Right ventricle myocardium inferior (tissue), 1 donor: Measurements from ENCODE around the gene GNB5. TPM values are rescaled to one million over a fixed set of nuclear protein-coding genes. Genes with fewer than 3 reads are reported as not detected.

ENCODE experiments used
- ATAC-seq: fragments of 200-7000 bp; cut with Tn5 transposase; one replicate; pipeline ENCODE4 v1.9.1; 2020; ENCODE audit warnings: mild to moderate bottlenecking, moderate library complexity
- DNase-seq: peaks from one replicate; pipeline ENCODE4 v3.0.0; 2021; ENCODE audit errors: missing footprints
- intact Hi-C: fragments of 100-400 bp; cut with DNase I; formaldehyde crosslinking; loops from one replicate; pipeline ENCODE4 v1.11.0; 2022
- total RNA-seq: library from RNA; stranded (reverse); fragmentation: NEBNext Ultra II Directional; extraction: Animal tissue kit (Norgen Biotek cat#: 25700); gene quantifications from one replicate; pipeline ENCODE4 v1.2.1, GENCODE V29; 2021
- donor health status: DM: no; HTN: yes; CAD: no; lungs with severe emphysema.

Gene GNB5
- total RNA-seq, 1 donor from 2014 or later: 10.6 TPM

DNA sequence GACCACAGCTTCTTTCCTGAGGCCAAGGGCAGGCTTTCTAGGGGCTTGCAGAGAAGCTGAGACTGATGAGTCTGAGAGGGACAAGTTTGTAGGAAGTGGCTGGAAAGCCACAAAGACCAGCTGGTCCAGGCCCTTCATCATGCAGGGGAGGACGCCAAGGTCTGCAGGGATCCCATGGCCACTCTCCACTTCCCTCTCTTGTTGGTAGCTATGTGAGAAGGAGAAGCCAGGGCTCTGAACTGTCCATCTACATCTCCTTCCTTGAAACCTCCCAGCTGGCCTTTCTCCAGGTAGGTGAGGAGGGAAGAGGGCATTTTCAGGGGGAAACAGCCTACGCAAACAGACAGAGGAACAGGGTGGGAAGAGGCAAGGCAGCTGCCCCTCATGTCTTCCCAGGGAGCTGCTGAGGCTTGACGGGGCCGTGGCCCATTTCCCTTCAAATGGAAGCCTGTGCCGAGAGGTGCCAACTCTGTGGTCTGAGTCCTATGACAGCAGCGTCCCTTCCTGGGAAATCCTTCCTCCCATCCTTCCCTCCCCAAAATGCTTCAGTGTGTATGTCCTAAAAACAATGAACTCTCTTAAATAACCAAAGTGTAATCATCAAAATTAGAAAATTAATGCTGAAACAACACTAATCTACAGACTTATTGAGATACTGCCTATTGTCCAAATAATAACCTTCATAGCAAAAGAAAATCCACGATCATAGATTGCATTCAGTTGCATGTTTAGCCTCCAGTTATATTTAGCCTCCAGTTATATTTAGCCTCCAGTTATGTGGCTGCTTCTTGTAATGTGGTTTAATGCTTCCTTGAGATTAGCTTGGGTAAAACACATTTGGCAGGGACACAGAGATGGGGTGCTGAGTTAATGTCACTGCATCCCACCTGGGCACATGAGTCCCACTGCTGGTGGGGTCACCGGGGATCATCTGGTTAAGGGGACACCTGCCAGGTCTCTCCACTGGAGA, 36.0 kb downstream of the GNB5 start:
- intact Hi-C loops: no loop called here
- DNase-seq (no peak), ATAC-seq (no peak)

DNA sequence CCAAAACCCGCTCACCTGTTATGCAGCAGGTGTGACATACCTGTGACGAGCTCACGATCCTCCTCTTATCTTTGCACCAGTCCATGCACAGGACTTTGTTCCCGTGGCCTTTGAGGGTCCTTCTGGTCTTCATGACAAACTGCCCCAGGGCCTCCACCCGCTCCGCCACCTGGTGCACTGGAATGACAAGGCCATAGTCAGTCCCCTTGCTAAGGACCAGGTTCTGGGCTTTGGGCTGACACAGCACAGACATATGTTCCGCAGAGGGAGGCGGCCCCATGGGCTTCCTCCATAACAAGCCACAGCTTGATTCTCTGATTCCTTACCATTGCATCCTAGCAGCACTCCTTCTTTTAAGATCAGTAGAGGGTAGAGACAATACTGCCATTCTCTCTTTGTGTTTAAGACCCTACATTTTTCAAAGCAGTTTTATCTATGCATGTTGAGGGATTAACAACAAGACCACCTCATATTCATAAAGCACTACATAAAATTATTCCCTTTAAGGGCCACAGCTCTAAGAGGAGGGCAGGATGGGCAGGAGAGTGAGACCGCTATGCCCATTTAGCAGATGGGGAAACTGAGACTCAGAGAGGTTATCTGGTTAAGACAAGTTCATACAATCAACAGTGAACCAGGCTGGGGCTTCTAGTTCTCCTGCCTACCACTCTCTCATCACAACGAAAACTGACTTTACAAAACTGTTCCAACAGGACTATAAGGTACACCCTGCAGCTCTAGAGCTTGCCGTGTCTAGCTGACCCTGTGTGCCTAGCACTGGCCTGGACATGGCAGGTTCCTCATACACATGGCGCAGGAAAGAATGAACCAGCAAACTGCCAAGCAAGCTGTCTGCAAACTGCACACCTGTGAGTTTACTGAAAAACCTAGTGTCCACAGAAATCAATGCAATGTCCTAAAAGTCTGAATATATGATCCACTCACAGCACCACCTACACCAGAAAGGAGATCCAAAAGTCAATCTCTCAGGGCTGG, 37.0 kb downstream of the GNB5 start:
- DNase-seq: no peak
- intact Hi-C loops: no loop called here

GRCh38 chr15:52151353-52151752, 39.8 kb downstream of the GNB5 start:
- no peak for ATAC-seq
- DNase-seq: no peak
- intact Hi-C loops: no loop called here

More for the DNA sequence above, 37.0 kb downstream of the GNB5 start:
- no peak for ATAC-seq

DNA sequence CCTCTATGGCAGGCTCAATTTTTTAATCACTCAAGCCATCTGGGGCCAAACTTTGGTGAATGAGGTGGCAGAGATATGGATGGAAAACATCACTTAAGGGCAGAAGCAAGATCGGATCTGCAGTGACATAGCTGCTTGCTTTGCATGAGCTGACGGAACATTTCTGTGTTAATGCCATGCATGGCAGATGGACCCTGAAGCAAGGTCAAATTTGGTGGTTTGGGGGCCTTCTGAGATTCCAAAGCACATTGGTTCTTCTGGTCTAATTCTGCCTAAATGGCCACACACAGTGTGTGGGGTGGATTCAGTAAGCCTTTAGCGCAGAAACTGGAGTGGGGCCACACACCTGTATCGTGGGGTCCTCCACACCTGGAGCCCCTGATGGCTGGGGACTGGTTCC, 40.3 kb downstream of the GNB5 start:
- ATAC-seq: no peak
- no peak for DNase-seq

DNA sequence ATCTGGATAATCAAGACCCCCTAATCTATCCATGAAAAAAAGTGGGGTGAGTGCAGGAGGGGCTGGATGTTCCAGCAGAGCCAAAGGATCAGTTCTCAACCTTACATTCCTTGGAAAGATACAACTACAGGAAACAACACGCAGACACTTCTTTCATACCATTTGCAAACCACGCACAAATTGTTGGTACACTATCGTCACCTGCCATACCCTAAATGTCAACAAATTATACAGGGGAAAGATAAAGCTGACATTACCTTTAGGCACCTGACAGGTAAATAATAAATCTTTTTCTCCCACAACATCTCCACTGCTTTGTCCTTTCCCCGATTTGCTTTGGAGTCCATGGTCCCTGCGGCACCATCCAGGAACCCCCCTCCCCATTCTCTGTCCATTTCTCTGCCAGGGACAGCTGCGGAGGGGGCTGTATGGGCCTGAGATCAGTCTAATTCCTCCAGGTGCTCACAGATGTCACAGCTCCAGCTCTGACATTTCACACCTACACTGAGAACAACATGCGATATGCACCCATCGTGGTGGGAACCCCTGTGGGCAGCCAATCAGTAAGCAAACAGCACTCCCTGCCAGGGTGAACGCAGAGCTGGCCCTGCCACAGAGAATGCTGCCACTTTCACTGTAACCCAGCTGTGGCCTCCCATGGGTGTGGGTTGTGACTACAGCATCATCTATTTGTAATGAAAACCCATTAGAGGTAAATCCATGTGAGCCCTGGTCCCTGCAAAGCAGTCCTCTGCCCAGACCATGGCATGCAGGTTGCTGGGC, 41.0 kb downstream of the GNB5 start:
- no peak for ATAC-seq
- DNase-seq: no peak
- intact Hi-C loops: no loop called here

More for the DNA sequence above, 40.3 kb downstream of the GNB5 start:
- intact Hi-C loops: no loop called here

GRCh38 chr15:52148403-52148802, 42.8 kb downstream of the GNB5 start:
- ATAC-seq: no peak
- no peak for DNase-seq
- intact Hi-C loops: no loop called here

DNA sequence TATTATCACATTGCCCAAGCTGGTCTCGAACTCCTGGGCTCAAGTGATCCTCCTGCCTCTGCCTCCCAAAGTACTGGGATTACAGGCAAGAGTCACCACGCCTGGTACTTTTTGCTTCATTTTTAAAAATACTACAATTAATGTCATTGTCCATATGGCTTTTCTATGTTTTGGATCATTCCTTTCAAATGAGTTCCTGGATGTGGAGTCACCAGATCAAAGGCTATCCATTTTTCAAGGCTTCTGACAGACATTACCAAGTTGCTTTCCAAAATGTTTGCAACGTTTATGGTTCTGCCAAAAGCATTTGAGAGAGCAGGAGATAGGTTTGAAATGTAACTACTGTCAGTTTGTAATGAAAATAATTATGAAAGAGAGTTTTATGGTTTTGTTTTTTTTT, 44.4 kb downstream of the GNB5 start:
- DNase-seq (no peak), ATAC-seq (no peak)
- intact Hi-C loops: no loop called here

DNA sequence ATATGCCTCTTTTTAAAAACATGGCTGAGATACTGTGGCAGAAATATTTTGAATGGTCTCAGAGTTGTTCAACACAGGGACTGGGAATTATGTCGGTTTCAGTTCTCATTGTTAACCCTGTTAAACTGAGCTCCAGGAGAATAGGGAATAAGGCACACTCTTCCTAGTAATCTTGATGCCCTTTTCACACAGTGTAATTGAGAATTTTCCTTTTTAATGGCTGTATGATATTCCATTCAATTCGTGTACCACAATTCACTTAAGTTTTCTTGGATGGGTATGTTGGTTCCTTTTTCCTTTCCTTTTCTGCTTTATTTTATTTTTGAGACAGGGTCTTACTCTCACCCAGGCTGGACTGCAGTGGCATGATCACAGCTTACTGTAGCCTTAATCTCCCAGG, 44.9 kb downstream of the GNB5 start:
- DNase-seq: no peak
- no peak for ATAC-seq
- intact Hi-C loops: no loop called here

DNA sequence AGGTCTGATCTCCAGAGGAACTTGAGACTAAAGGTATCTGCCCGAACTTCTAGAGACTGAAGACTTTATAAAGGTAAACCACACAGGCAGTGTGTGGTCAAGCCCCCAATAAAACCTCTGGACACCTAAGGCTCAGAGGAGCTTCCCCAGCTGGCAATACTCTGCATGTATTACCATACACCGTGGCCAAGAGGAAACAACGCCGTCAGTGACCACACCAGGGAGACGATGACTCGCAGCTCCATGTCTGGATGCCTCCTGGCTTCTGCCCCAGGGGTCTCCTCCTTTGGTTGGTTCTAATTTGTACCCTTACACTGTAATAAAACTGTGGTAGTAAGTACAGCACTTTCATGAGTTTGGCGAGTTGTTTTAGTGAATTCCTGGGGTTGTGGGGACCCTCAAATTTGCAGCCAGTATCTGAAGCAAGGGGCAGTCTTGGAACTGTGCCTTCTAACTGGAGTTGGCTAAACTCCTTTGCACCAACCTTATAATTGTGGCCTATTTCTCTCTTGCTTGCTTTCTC, 46.5 kb downstream of the GNB5 start:
- DNase-seq (no peak), ATAC-seq (no peak)
- intact Hi-C loops: no loop called here

DNA sequence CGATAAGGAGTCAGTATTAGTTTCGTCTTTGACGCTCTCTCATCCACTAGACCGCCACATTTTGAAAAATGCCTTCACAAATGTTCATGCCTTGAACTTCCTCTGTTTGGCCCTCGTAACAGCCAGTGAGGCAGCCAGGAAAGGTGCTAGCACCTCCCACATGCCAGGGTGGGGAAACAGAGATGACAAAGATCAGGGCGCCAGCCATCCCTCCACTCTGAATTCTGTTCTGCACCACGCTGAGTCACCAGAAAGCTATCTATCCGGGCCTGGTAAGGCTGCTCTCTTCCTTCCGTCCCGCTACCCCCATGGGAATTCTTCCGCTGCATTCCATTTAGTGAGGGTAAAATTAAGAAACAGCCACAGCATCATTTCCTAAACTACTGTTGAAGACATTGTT, 47.3 kb downstream of the GNB5 start:
- no peak for DNase-seq
- intact Hi-C loops: no loop called here
- no peak for ATAC-seq

GRCh38 chr15:52140646-52141045, 50.5 kb downstream of the GNB5 start:
- intact Hi-C loops: no loop called here
- DNase-seq (no peak), ATAC-seq (no peak)

GRCh38 chr15:52139599-52140462, 51.4 kb downstream of the GNB5 start:
- intact Hi-C loops: loop anchor here (10.0 kb wide), 1 partner anchor 255 kb away; no protein-coding TSS in a partner anchor
- DNase-seq: peak; percentile 81
- ATAC-seq: no peak

- intact Hi-C loops: loop anchor here (10.0 kb wide), 1 partner anchor 253 kb away; no protein-coding TSS in a partner anchor
- DNase-seq (no peak), ATAC-seq (no peak)
These were observed 53.5 kb downstream of the GNB5 start for GRCh38 chr15:52137432-52138357.

- intact Hi-C loops: loop anchor here (10.0 kb wide), 1 partner anchor 252 kb away; no protein-coding TSS in a partner anchor
- ATAC-seq (no peak), DNase-seq (no peak)
These were observed 54.7 kb downstream of the GNB5 start for GRCh38 chr15:52136442-52136980.

DNA sequence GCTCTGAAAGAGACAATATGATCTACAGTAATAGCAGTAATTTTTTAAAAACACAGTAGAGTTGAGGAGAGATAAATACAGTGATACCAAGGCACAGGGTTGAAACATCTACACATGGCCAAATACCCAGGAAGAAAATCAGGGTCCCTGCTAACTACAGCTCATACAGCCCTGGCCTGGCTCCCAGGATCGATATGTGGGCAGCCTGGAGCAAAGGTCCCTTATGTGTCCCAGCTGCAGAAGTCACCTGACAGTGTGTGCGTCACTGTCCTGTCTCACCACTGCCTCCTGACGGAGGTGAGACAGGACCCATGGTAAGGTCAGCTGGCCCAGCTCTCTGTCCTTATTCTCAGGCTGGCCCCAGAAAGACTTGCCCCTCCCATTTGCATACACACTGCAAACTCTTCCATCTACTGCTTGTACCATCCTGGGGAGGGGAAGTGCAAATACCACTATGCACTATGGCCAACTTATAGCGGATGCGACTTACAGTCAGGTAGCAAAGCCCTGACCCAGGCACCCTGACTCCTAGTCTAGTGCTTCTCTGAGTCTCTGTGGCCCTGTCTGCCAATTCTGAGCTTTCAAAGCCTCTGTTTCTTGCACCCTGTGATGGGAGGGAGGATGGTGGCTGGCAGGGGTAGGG, 56.6 kb downstream of the GNB5 start:
- ATAC-seq (no peak), DNase-seq (no peak)
- intact Hi-C loops: loop anchor here (10.0 kb wide), 1 partner anchor 250 kb away; no protein-coding TSS in a partner anchor
